Measurements from ENCODE around the gene CACNA1C.

CACNA1C gene

GRCh38 chr12:2483713-2484112 lies 430.9 kb downstream of the CACNA1C start:
- TF ChIP-seq GATA2 (IDR thresholded peaks at IDR 0.05; ENCODE audit: low read depth, low read length) (no peak), GATA3 (IDR thresholded peaks at IDR 0.05; ENCODE audit: low read depth, low read length) (no peak)

- TF ChIP-seq GATA3 (IDR thresholded peaks at IDR 0.05; ENCODE audit: low read depth, low read length): no peak
- TF ChIP-seq GATA2 (IDR thresholded peaks at IDR 0.05; ENCODE audit: low read depth, low read length): no peak
Measured at GRCh38 chr12:2484141-2484776, 431.5 kb downstream of the CACNA1C start.

- TF ChIP-seq GATA2 (IDR thresholded peaks at IDR 0.05; ENCODE audit: low read depth, low read length) (no peak), GATA3 (IDR thresholded peaks at IDR 0.05; ENCODE audit: low read depth, low read length) (no peak)
Measured at GRCh38 chr12:2485681-2486080, 432.9 kb downstream of the CACNA1C start.

- TF ChIP-seq GATA3 (IDR thresholded peaks at IDR 0.05; ENCODE audit: low read depth, low read length) (no peak), GATA2 (IDR thresholded peaks at IDR 0.05; ENCODE audit: low read depth, low read length) (no peak)
Measured at GRCh38 chr12:2486796-2487195, 434.0 kb downstream of the CACNA1C start.

- TF ChIP-seq GATA2 (IDR thresholded peaks at IDR 0.05; ENCODE audit: low read depth, low read length) (no peak), GATA3 (IDR thresholded peaks at IDR 0.05; ENCODE audit: low read depth, low read length) (no peak)
Measured at GRCh38 chr12:2487278-2487677, 434.5 kb downstream of the CACNA1C start.

GRCh38 chr12:2488131-2488530 lies 435.3 kb downstream of the CACNA1C start:
- TF ChIP-seq GATA2 (IDR thresholded peaks at IDR 0.05; ENCODE audit: low read depth, low read length) (no peak), GATA3 (IDR thresholded peaks at IDR 0.05; ENCODE audit: low read depth, low read length) (no peak)

GRCh38 chr12:2488596-2488995 lies 435.8 kb downstream of the CACNA1C start:
- TF ChIP-seq GATA3 (IDR thresholded peaks at IDR 0.05; ENCODE audit: low read depth, low read length): no peak

GRCh38 chr12:2489275-2489674 lies 436.5 kb downstream of the CACNA1C start:
- TF ChIP-seq GATA2 (IDR thresholded peaks at IDR 0.05; ENCODE audit: low read depth, low read length) (no peak), GATA3 (IDR thresholded peaks at IDR 0.05; ENCODE audit: low read depth, low read length) (no peak)

- TF ChIP-seq GATA2 (IDR thresholded peaks at IDR 0.05; ENCODE audit: low read depth, low read length): no peak
- no peak for TF ChIP-seq GATA3 (IDR thresholded peaks at IDR 0.05; ENCODE audit: low read depth, low read length)
Measured at GRCh38 chr12:2490831-2491230, 438.0 kb downstream of the CACNA1C start.

GRCh38 chr12:2492236-2492635 lies 439.4 kb downstream of the CACNA1C start:
- TF ChIP-seq GATA3 (IDR thresholded peaks at IDR 0.05; ENCODE audit: low read depth, low read length): no peak
- TF ChIP-seq GATA2 (IDR thresholded peaks at IDR 0.05; ENCODE audit: low read depth, low read length): no peak

GRCh38 chr12:2493086-2493485 lies 440.3 kb downstream of the CACNA1C start:
- TF ChIP-seq GATA3 (IDR thresholded peaks at IDR 0.05; ENCODE audit: low read depth, low read length): no peak
- no peak for TF ChIP-seq GATA2 (IDR thresholded peaks at IDR 0.05; ENCODE audit: low read depth, low read length)

GRCh38 chr12:2494486-2495192 lies 441.9 kb downstream of the CACNA1C start:
- TF ChIP-seq GATA3 (IDR thresholded peaks at IDR 0.05; ENCODE audit: low read depth, low read length): no peak
- no peak for TF ChIP-seq GATA2 (IDR thresholded peaks at IDR 0.05; ENCODE audit: low read depth, low read length)

- no peak for TF ChIP-seq GATA3 (IDR thresholded peaks at IDR 0.05; ENCODE audit: low read depth, low read length)
- no peak for TF ChIP-seq GATA2 (IDR thresholded peaks at IDR 0.05; ENCODE audit: low read depth, low read length)
Measured at GRCh38 chr12:2495417-2496112, 442.8 kb downstream of the CACNA1C start.

- TF ChIP-seq GATA3 (IDR thresholded peaks at IDR 0.05; ENCODE audit: low read depth, low read length) (no peak), GATA2 (IDR thresholded peaks at IDR 0.05; ENCODE audit: low read depth, low read length) (no peak)
Measured at GRCh38 chr12:2498964-2499500, 446.2 kb downstream of the CACNA1C start.
